HG03442 (cell line): ENCODE measurements around the gene CALHM2.
"Not testable (repeated sequence)": the region's sequence is repeated elsewhere in the genome, so short reads cannot be mapped to it uniquely, and the experiment has no call there.

Experiments
- ATAC-seq: cut with Tn5 transposase; IDR thresholded peaks from one replicate; pipeline ENCODE4 v1.9.1; 2021; ENCODE audit warnings: mild to moderate bottlenecking, moderate library complexity; ENCODE audit not compliant: unreplicated experiment

The CALHM2 gene

GRCh38 chr10:103419101-103419500, 33.1 kb downstream of the CALHM2 start:
- ATAC-seq, result no peak

GRCh38 chr10:103417601-103418000, 34.6 kb downstream of the CALHM2 start:
- ATAC-seq, result no peak

- ATAC-seq, result not testable (repeated sequence)
These were observed 35.1 kb downstream of the CALHM2 start for GRCh38 chr10:103417148-103417469.

- ATAC-seq, result no peak
These were observed 35.6 kb downstream of the CALHM2 start for GRCh38 chr10:103416436-103417147.

- ATAC-seq, result no peak
These were observed 36.6 kb downstream of the CALHM2 start for GRCh38 chr10:103415581-103415980.

- ATAC-seq, result no peak
These were observed 38.6 kb downstream of the CALHM2 start for GRCh38 chr10:103413564-103413963.

GRCh38 chr10:103397191-103397825, 54.9 kb downstream of the CALHM2 start:
- no peak for ATAC-seq

GRCh38 chr10:103396789-103397087, 55.4 kb downstream of the CALHM2 start:
- no peak for ATAC-seq
